Body of pancreas (tissue), 4 donors: ENCODE measurements around the gene HES6. TPM values are rescaled to one million over a fixed set of nuclear protein-coding genes. Genes with fewer than 3 reads are reported as not detected.

Experiments used
- ATAC-seq: fragments of 150-250 bp; one replicate; pipeline ENCODE4 v1.9.1; 2016
- DNase-seq, 4 donors: peaks; one replicate each; pipeline ENCODE4 v3.0.0-alpha.2; 2019
- H3K27ac ChIP-seq, 4 donors: fragments of 200-600 bp; sonication (generic); 1 replicate in 3 of 4; 2 replicates in 1 of 4; pipeline versions ENCODE4 v1.5.1 to v1.6.1; 2016 to 2019; ENCODE audit warnings: mild to moderate bottlenecking in 1 of 4, mixed read lengths in 1 of 4, moderate library complexity in 1 of 4
- H3K27me3 ChIP-seq, 2 donors: fragments of 200-600 bp; sonication (generic); one replicate each; pipeline ENCODE4 v1.6.0; 2016; ENCODE audit warnings: mild to moderate bottlenecking in 1 of 2
- H3K36me3 ChIP-seq, 2 donors: fragments of 200-600 bp; sonication (generic); replicated peaks in 1 of 2; 2 replicates each; pipeline ENCODE4 v1.5.1; 2016; ENCODE audit warnings: low read depth in 2 of 2; ENCODE audit not compliant: insufficient read depth in 1 of 2
- H3K4me1 ChIP-seq: fragments of 200-600 bp; sonication (generic); one replicate; pipeline ENCODE4 v1.6.0; 2016
- H3K4me3 ChIP-seq, 2 donors: fragments of 200-600 bp; sonication (generic); 1 replicate in 1 of 2; 2 replicates in 1 of 2; pipeline ENCODE4 v1.5.1; 2016 to 2019
- H3K9me3 ChIP-seq, 3 donors: fragments of 200-600 bp; sonication (generic); 1 replicate in 2 of 3; 2 replicates in 1 of 3; pipeline ENCODE4 v1.5.1; 2016
- CTCF ChIP-seq, 7 experiments: fragments of 450-650 bp in 4 of 7; fragments of 200-600 bp in 3 of 7; sonication (generic) in 3 of 7; IDR thresholded peaks; one replicate each; pipeline ENCODE4 v1.5.1; 2016 to 2019; ENCODE audit warnings: antibody characterized with exemption in 7 of 7
- POLR2A ChIP-seq, 3 donors: fragments of 450-650 bp; IDR thresholded peaks; one replicate each; pipeline ENCODE4 v1.6.1; 2016; ENCODE audit warnings: antibody characterized with exemption in 3 of 3, mild to moderate bottlenecking in 2 of 3
- WGBS, 2 donors: methylation state at CpG; one replicate each; pipeline ENCODE4 v1.1.5; 2017; 5-methylcytosine and 5-hydroxymethylcytosine counted together
- intact Hi-C: fragments of 100-400 bp; cut with DNase I; formaldehyde crosslinking; loops from one replicate; pipeline ENCODE4 v1.15.1; 2023
- total RNA-seq, 2 donors: library from RNA; depleted of rRNA; stranded (reverse); fragments of >200 nt; gene quantifications; one replicate each; pipeline ENCODE4 v1.1.0, GENCODE V29; 2016

Gene HES6, protein sequence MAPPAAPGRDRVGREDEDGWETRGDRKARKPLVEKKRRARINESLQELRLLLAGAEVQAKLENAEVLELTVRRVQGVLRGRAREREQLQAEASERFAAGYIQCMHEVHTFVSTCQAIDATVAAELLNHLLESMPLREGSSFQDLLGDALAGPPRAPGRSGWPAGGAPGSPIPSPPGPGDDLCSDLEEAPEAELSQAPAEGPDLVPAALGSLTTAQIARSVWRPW
- total RNA-seq = 10 to 100 TPM; 15.5 to 29.3 TPM

DNA sequence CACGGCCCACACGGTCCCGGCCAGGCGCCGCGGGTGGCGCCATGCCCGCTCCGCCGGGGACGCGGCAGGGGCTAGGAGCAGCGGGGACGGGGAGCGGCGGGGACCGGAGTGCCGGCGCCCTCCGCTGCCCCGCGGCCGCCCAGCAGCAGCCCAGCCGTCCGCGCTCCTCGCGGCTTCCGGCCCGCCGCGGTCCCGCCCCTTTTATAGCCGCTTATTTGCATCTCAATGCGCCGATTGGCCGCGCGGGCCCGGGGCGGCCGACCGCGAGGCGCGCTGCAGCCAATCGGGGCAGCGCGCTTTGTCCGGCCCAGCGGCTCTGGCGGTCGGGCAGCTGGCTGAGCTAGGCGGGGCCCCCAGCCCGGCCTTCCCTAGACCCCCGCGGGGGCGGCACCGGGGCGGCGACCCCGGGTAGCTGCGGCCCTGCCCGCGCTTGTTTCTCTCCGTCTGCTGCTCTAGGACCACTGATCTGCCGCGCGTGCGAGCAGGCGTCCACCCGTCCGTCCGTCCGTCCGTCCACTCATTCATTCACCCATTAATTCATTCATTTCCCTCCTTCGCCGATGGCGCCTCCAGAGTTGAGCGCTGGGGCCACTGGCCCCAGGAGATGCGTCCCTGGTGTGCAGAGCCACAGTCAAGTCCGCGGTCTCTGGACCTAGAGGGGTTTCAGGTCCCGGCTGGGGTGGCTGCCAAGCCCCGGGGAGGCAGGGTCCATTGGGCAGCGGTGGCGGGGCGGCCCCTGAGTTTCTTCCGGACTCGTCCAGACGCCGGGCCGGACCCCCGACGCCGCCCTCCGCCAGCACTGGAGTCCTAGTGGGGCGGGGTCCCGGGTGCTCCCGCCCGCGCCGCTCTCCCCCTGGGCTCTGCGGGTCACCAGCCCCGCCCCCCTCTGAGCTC lies at the start of gene HES6:
Gene HES6, minus strand, starts transcription at position 176 of the 894 bp plus-strand sequence. Its CDS starts 133 bp downstream, at position 43.
- Histone ChIP-seq H3K27me3 (no peaks in the 10 kb centered on the region), H3K4me1 (peaks cover 54% of the 10 kb centered on the region), H3K27ac (peak within 1 kb of the TSS; percentile 50 to 85 (median 78)), H3K4me3 (peak within 1 kb of the TSS in 1 of 2 donors; percentile 26), H3K36me3 (peaks cover 0 to 1% of the 10 kb centered on the region in 2 donors), H3K9me3 (no peaks in the 10 kb centered on the region)
- intact Hi-C loops = no loop called here
- 0 to 1% methylated on average over 9 to 63 of the region's 105 CpGs for WGBS, 2 donors
- TF ChIP-seq POLR2A (IDR thresholded peaks at IDR 0.05) (peak; percentile 64 to 94 (median 66)), CTCF (IDR thresholded peaks at IDR 0.05) (peak in 2 of 7 experiments; percentile 13 to 21)
- DNase-seq (peak; percentile 90 to 94 (median 93)), ATAC-seq (peak; percentile 86)

GRCh38 chr2:238289574-238289973 lies 49.7 kb upstream of the HES6 start:
- H3K4me1 ChIP-seq = peaks cover 66% of the 10 kb centered on the region

DNA sequence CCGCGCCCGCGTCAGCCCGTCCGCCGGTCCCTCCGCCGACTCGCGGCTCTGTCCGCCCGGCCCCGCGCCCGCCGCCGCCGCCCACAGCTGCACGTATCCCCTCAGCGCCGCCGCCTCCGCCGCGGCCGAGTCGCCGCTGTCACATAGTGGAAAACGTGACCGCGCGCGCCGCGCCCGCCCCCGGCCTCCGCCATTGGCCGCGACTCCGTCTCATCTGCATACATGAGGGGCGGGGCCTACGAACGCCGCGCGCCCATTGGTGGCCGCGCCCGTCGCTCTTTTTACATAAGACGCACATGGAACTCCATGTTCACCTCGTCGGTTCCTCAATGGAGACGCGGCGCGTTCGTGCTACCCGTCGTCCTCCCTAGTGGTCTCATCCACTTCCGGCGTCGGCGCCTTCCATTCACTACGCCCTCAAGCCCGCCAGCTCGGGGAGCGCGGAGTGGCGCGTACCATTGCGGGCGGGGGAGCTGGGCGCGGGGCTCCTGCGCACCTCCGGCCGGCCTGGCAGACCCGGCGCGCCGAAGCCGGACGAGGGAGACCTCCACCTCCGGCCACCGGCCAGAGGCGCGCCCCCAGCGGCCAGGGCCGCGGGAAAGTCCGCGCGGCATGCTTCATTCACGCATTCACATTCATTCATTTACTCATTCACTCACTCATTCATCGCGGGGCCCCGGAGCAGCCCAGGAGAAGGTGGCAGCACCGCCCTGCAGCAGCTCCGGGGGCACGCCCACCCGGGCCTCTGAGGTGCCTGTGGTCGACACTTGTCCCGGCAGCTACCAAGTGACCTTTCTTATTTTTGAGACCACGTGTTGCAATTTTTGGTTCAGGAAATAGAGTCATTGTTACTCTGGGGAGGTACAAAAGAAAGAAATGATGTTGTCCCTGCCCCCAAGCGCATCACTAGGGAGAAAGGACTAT lies 49.1 kb upstream of the HES6 start:
- peak overlapping the region; percentile 96 to 99 (median 98) for H3K27ac ChIP-seq
- 1% methylated on average over 41 to 104 of the region's 108 CpGs for WGBS, 2 donors
- no peaks in the 10 kb centered on the region for H3K36me3 ChIP-seq
- H3K9me3 ChIP-seq = no peaks in the 10 kb centered on the region
- H3K27me3 ChIP-seq = no peaks in the 10 kb centered on the region
- H3K4me3 ChIP-seq = peak overlapping the region; percentile 29 to 39
- H3K4me1 ChIP-seq = peaks cover 66% of the 10 kb centered on the region
- intact Hi-C loops = no loop called here
- peak in 5 of 7 experiments; percentile 23 to 42 (median 33) for TF ChIP-seq CTCF (IDR thresholded peaks at IDR 0.05)
- TF ChIP-seq POLR2A (IDR thresholded peaks at IDR 0.05) = peak; percentile 81 to 88 (median 86)
- DNase-seq (peak; percentile 98 to 100 (median 99)), ATAC-seq (peak; percentile 76)

More at GRCh38 chr2:238289574-238289973, 49.7 kb upstream of the HES6 start:
- DNase-seq = peak in 1 of 4 donors; percentile 19
- H3K4me3 ChIP-seq = no peak overlapping the region
- whole genome bisulfite sequencing, 2 donors = 44 to 50% methylated on average over 13 of the region's 13 CpGs
- H3K27me3 ChIP-seq = no peaks in the 10 kb centered on the region
- H3K9me3 ChIP-seq = no peaks in the 10 kb centered on the region
- ATAC-seq = no peak
- intact Hi-C loops = no loop called here
- H3K27ac ChIP-seq = peak overlapping the region; percentile 40 to 99 (median 97)
- no peak for TF ChIP-seq POLR2A (IDR thresholded peaks at IDR 0.05)
- TF ChIP-seq CTCF (IDR thresholded peaks at IDR 0.05) = no peak
- no peaks in the 10 kb centered on the region for H3K36me3 ChIP-seq
